ENCODE results near the gene HIVEP3. TPM values are rescaled to one million over a fixed set of nuclear protein-coding genes. Genes with fewer than 3 reads are reported as not detected.

HIVEP3 gene
- total RNA-seq, 6 experiments from 2014 or later: 1.4 to 3.9 (median 2.2) TPM

DNA sequence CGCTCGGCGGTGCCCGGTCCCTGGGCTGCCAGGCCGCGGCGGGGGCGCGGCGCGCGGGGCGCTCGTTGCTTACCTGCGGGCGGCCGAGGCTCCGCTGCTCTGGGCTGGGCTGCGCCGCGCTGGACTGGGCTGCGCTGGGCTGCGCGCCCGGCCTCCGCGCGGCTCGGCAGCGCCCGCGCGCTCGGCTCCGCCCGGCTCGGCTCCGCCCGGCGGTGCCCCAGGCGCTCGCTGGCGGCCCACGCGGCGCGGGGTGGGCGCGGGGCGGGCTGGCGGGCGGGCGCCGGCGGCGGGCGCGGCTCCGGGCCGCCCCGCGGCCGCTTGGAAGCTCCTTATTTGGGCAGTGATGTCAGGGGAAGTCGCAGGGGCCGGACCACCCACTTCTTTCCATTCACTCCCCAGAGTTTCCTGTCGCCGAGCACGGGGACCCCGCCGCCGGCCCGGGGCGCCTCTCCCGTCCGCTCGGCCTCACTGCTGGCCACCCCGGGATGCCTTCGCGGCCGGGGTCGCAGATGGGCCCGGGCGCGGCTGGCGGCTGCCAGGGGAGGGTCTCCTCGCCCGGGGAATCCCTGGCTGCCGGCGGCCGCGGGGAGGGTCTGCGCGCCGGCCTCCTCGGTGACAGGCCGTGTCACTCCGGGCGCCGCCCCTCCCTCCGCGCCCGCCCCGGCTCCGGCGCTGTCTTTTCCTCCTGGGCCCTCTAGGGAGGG is 256.5 kb downstream of the HIVEP3 start:
- Histone ChIP-seq H3K36me3 (no peaks in the 10 kb centered on the region), H3K27me3 (no peaks in the 10 kb centered on the region), H3K9me3 (no peaks in the 10 kb centered on the region), H3K4me3 (peak overlapping the region; percentile 44 to 60 (median 44)), H3K4me1 (peaks cover 0 to 17% (median 7%) of the 10 kb centered on the region in 4 donors), H3K27ac (peak overlapping the region; percentile 56 to 85 (median 57))
- peak; percentile 64 to 78 (median 70) for ATAC-seq
- WGBS (ENCODE audit: insufficient coverage, low coverage, low lambda C conversion rate, missing lambda C conversion rate): no CpG with 5 or more reads among the region's 105 CpGs
- TF ChIP-seq, protein P1, sequence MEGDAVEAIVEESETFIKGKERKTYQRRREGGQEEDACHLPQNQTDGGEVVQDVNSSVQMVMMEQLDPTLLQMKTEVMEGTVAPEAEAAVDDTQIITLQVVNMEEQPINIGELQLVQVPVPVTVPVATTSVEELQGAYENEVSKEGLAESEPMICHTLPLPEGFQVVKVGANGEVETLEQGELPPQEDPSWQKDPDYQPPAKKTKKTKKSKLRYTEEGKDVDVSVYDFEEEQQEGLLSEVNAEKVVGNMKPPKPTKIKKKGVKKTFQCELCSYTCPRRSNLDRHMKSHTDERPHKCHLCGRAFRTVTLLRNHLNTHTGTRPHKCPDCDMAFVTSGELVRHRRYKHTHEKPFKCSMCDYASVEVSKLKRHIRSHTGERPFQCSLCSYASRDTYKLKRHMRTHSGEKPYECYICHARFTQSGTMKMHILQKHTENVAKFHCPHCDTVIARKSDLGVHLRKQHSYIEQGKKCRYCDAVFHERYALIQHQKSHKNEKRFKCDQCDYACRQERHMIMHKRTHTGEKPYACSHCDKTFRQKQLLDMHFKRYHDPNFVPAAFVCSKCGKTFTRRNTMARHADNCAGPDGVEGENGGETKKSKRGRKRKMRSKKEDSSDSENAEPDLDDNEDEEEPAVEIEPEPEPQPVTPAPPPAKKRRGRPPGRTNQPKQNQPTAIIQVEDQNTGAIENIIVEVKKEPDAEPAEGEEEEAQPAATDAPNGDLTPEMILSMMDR (IDR thresholded peaks at IDR 0.05): no peak
- TF ChIP-seq POLR2A (IDR thresholded peaks at IDR 0.05): peak; percentile 69
- DNase-seq: peak in 2 of 3 donors; percentile 72 to 76
- intact Hi-C loops (cut with DNase I): no loop called here

DNA sequence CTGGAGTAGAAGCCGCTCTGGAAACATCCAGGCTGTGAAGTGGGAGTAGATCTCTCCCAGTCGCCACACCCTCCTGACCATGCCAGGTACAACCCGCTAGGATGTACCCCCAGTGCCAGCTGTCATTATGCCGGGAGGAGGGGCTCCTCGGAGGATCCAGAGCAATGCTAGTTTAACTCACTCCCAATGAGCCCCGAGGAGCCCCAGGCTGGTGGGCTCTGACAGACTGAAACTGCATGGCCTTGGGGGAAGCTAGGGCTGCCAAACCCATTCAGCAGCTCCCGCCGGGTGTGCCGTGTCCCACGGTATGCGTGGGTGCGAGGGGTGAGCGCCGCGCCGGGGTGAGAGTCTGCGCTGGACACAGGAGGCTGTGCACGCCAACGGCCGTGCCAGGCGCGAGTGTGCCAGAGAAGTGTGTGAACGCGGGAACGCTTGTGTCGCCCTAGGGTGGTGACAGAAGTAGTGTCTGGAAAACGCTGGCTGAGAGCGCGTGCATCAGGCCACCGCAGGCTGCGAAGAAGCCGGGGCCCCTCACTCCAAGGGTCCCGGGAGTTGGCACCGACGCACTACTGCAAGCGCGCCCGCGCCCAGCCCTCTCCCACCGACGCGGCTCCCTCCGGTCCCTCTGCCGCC is 257.2 kb downstream of the HIVEP3 start:
- TF ChIP-seq, protein P1 (IDR thresholded peaks at IDR 0.05): no peak
- TF ChIP-seq POLR2A (IDR thresholded peaks at IDR 0.05): no peak
- no peak overlapping the region for H3K27ac ChIP-seq
- WGBS (ENCODE audit: insufficient coverage, low coverage, low lambda C conversion rate, missing lambda C conversion rate): 19% methylated on average over 5 of the region's 44 CpGs
- peak overlapping the region; percentile 41 to 60 (median 44) for H3K4me3 ChIP-seq
- H3K36me3 ChIP-seq: no peaks in the 10 kb centered on the region
- H3K27me3 ChIP-seq: no peaks in the 10 kb centered on the region
- DNase-seq (peak in 1 of 3 donors; percentile 46), ATAC-seq (peak; percentile 4 to 30 (median 8))
- H3K9me3 ChIP-seq: no peaks in the 10 kb centered on the region
- intact Hi-C loops (cut with DNase I): no loop called here
- peaks cover 0 to 10% (median 4%) of the 10 kb centered on the region in 4 donors for H3K4me1 ChIP-seq

DNA sequence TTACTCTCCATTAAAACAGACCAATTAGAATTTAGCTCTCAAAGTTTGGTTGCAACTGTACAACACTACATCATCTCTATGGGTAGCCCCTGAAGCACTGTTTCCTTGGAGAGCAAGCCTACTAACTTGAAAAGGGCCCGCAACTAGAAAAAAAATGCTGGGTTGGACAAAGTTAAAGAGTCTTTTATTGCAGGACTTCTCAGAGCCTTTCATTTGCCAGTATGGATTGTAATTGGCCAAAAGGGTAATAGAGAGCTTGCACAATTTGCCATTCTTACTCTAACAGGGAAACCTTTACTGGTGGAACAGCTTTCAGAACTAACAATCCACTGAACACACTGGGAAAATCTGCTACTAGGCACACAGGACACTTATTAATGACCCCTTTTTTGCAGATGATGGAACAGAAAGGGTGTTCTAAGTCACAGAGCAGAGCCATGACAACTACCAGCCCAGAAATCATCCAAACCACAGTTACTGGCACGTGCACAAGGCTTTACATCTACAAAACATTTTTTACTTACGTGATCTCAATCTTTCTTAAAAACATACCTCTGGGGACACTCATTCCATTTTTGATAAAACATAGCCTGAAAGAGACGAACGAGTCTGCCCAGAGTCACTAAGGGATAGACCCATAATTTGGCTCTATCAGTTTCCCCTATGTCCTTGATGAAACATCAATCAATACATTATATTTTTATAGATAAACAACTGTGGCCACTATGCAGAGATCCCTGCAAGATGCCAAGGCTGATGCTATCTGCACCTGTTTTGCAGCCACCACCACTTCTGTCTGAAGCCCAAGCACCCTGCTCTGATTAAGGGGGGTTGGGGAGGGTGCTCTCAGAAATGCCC is 257.9 kb downstream of the HIVEP3 start:
- Histone ChIP-seq H3K36me3 (no peaks in the 10 kb centered on the region), H3K27me3 (no peaks in the 10 kb centered on the region), H3K27ac (no peak overlapping the region), H3K9me3 (no peaks in the 10 kb centered on the region), H3K4me3 (peak overlapping the region in 1 of 3 donors; percentile 60), H3K4me1 (peaks cover 0 to 10% (median 4%) of the 10 kb centered on the region in 4 donors)
- ATAC-seq: no peak
- no peak for DNase-seq
- TF ChIP-seq POLR2A (IDR thresholded peaks at IDR 0.05): no peak
- TF ChIP-seq, protein P1 (IDR thresholded peaks at IDR 0.05): no peak
- 63% methylated on average over 5 of the region's 5 CpGs for WGBS (ENCODE audit: insufficient coverage, low coverage, low lambda C conversion rate, missing lambda C conversion rate)
- intact Hi-C loops (cut with DNase I): no loop called here

DNA sequence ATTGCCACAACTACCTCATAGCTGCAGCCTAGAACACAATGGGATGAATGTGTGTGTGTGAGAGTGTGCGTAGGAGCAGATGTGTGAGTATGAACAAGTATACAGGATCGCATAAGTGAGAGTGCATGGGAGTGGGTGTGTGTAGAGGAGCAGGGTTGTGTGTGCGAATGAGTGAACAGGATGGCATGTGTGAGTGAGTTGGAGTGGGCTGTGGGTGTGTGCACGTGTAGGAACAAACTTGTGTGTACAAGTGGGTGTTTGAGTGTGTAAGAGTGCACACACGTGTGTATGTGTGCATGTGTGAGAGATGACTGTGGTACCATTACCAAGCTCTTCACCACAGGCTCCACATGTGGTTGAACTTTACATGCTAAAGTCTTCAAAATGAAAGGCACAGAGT is 258.8 kb downstream of the HIVEP3 start:
- DNase-seq (no peak), ATAC-seq (no peak)
- no peak overlapping the region for H3K4me3 ChIP-seq
- no peaks in the 10 kb centered on the region for H3K27me3 ChIP-seq
- no peaks in the 10 kb centered on the region for H3K9me3 ChIP-seq
- intact Hi-C loops (cut with DNase I): no loop called here
- WGBS (ENCODE audit: insufficient coverage, low coverage, low lambda C conversion rate, missing lambda C conversion rate): 88% methylated on average over 5 of the region's 5 CpGs
- no peaks in the 10 kb centered on the region for H3K36me3 ChIP-seq
- H3K4me1 ChIP-seq: peaks cover 0 to 10% (median 4%) of the 10 kb centered on the region in 4 donors
- TF ChIP-seq, protein P1 (IDR thresholded peaks at IDR 0.05): no peak
- TF ChIP-seq POLR2A (IDR thresholded peaks at IDR 0.05): no peak
- no peak overlapping the region for H3K27ac ChIP-seq

Measured in right lobe of liver (tissue), 6 donors.